Subcutaneous abdominal adipose tissue (tissue), 5 donors: Measurements from ENCODE around the gene ACP1.

Source experiments
- H3K27ac ChIP-seq: one replicate; pipeline ENCODE4 v1.7.0; 2013; ENCODE audit warnings: low read depth, mild to moderate bottlenecking, inconsistent platforms, low read length, moderate library complexity
- H3K27me3 ChIP-seq, 5 donors: one replicate each; pipeline ENCODE4 v1.7.0; 2013; ENCODE audit warnings: low read length in 5 of 5, inconsistent platforms in 1 of 5; ENCODE audit not compliant: control insufficient read depth in 5 of 5, insufficient read depth in 4 of 5
- H3K36me3 ChIP-seq, 5 donors: one replicate each; pipeline ENCODE4 v1.7.0; 2013; ENCODE audit warnings: low read length in 5 of 5; ENCODE audit not compliant: control insufficient read depth in 5 of 5, insufficient read depth in 5 of 5
- H3K4me1 ChIP-seq, 5 donors: one replicate each; pipeline ENCODE4 v1.7.0; 2013; ENCODE audit warnings: low read length in 5 of 5, mild to moderate bottlenecking in 3 of 5, moderate library complexity in 1 of 5; ENCODE audit not compliant: control insufficient read depth in 5 of 5, insufficient read depth in 5 of 5
- H3K4me3 ChIP-seq, 5 donors: one replicate each; pipeline ENCODE4 v1.7.0; 2013; ENCODE audit warnings: low read length in 5 of 5, low read depth in 1 of 5
- H3K9ac ChIP-seq, 5 donors: one replicate each; pipeline ENCODE4 v1.7.0; 2013; ENCODE audit warnings: low read length in 5 of 5, mild to moderate bottlenecking in 4 of 5, moderate library complexity in 3 of 5
- H3K9me3 ChIP-seq, 5 donors: one replicate each; pipeline ENCODE4 v1.7.0; 2013; ENCODE audit warnings: low read length in 5 of 5; ENCODE audit not compliant: control insufficient read depth in 5 of 5
- donor health status: healthy.
- donor health status: healthy.
- donor health status: healthy.
- donor health status: healthy.
- donor health status: healthy.

The ACP1 gene

DNA sequence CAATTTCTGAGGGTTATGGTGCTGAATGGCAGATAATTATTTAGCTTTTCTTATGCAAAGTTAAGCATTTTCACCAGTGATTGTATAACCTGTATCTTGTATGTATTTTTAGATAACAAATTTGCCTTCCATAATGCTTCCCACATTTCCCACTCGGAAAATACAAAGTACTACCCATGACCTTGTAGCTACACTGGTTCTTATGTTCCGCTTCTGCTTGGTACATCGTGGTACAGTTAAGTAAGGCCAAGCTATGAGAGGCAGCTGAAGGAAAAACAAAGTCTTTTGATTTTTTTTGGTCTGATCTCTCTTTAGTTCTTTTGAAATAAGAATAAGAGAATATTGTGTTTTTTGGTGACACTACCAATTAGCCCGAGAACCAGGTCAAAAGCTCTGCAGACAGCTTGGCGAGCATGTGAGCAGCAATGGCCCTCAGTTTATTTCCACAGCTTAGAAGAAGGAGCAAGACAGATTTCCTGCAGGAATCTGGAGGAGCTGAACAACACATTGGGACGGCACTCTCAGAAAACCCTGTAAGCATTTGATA is 27.7 kb upstream of the ACP1 start:
- no peak overlapping the region for H3K4me3 ChIP-seq
- H3K9me3 ChIP-seq: no peaks in the 10 kb centered on the region
- no peaks in the 10 kb centered on the region for H3K4me1 ChIP-seq
- no peaks in the 10 kb centered on the region for H3K27me3 ChIP-seq
- no peak overlapping the region for H3K9ac ChIP-seq
- no peak overlapping the region for H3K27ac ChIP-seq
- peaks cover 21 to 35% (median 26%) of the 10 kb centered on the region in 5 donors for H3K36me3 ChIP-seq

DNA sequence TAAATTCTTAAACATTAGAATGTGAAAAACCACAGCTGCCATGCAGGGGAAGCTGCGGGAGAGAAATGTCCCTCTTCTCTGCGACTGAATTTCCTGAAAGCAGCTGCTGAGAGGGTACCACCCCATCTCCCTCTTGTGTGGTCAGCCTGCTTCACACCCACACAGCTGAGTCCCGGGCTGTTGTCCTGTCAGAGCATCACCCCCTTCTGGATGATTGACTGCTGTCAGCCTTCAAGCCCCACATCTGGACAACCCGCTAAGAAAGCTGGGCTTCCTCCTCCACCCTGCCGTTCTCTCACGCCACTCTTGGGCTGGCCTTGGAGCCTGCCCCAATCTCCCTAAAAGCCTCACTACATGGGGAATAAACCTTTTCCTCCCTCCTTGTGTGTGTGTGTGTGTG is 26.9 kb upstream of the ACP1 start:
- no peaks in the 10 kb centered on the region for H3K4me1 ChIP-seq
- H3K9me3 ChIP-seq: peaks cover 0 to 6% (median 0%) of the 10 kb centered on the region in 5 donors
- H3K4me3 ChIP-seq: no peak overlapping the region
- H3K9ac ChIP-seq: no peak overlapping the region
- H3K36me3 ChIP-seq: peaks cover 22 to 37% (median 32%) of the 10 kb centered on the region in 5 donors
- H3K27me3 ChIP-seq: no peaks in the 10 kb centered on the region
- no peak overlapping the region for H3K27ac ChIP-seq

DNA sequence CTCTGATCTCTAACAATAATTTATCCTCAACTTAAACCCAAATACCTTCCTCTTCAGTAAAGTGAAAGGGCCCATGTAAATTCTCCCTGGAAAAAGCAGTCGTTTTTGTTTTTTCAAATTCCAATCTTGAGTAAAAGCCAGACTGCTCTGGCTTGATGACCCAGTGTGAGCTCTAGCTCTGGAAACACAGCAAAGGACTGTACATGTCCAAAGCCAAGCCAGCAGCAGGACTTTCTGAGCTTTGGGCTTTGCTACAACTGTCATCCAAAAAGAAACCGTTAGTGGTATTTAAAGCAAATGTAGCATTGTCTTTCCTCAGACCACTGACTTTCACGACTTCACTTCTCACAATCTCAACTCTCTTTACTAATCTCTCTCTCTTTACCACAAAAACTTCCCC is 26.3 kb upstream of the ACP1 start:
- Histone ChIP-seq H3K9ac (no peak overlapping the region), H3K27ac (no peak overlapping the region), H3K4me3 (no peak overlapping the region), H3K4me1 (no peaks in the 10 kb centered on the region), H3K9me3 (peaks cover 0 to 9% (median 0%) of the 10 kb centered on the region in 5 donors), H3K27me3 (no peaks in the 10 kb centered on the region), H3K36me3 (peaks cover 24 to 38% (median 33%) of the 10 kb centered on the region in 5 donors)

DNA sequence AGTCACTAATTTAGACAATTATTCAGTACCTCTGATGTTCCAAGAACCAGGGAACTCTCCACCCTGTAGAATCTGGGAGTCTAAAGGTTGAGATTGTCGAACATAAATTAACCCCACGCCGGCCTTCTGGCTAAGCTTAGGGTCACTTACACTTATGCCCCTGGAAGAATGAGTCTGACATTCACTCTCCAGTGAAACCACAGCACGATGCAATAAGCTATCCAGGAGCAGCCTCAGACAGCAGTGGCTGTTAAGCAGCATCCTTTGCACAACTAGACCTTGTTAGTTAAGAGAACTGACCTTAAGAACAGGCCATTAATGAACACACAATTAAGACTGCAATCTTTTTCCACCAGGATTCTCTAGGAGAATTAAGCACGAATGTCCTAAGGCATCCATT is 25.9 kb upstream of the ACP1 start:
- Histone ChIP-seq H3K36me3 (peaks cover 27 to 38% (median 34%) of the 10 kb centered on the region in 5 donors), H3K9ac (no peak overlapping the region), H3K27ac (no peak overlapping the region), H3K4me1 (no peaks in the 10 kb centered on the region), H3K27me3 (no peaks in the 10 kb centered on the region), H3K9me3 (peaks cover 0 to 9% (median 0%) of the 10 kb centered on the region in 5 donors), H3K4me3 (no peak overlapping the region)

DNA sequence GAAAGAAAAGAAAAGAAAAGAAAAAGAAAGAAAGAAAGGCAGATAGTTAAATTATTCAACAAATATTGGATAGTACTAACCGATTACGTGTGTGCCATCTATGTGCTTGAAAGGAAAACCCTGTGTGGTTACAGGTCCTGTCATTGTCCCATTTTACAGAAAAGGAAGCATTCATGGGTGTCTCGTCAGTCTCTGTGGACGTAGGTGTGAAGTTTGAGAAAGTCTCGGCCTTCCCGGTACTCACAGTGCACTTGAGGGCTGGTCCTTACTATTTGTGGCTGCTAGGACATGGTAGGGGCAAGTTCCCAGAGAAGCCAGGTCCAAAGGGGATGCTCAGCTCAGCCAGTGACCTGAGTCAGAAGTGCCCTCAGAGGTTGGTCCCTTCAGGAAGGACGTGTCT is 20.2 kb upstream of the ACP1 start:
- Histone ChIP-seq H3K4me1 (no peaks in the 10 kb centered on the region), H3K27me3 (no peaks in the 10 kb centered on the region), H3K9me3 (peaks cover 0 to 9% (median 0%) of the 10 kb centered on the region in 5 donors), H3K4me3 (no peak overlapping the region), H3K36me3 (peaks cover 34 to 54% (median 43%) of the 10 kb centered on the region in 5 donors), H3K27ac (no peak overlapping the region), H3K9ac (no peak overlapping the region)

DNA sequence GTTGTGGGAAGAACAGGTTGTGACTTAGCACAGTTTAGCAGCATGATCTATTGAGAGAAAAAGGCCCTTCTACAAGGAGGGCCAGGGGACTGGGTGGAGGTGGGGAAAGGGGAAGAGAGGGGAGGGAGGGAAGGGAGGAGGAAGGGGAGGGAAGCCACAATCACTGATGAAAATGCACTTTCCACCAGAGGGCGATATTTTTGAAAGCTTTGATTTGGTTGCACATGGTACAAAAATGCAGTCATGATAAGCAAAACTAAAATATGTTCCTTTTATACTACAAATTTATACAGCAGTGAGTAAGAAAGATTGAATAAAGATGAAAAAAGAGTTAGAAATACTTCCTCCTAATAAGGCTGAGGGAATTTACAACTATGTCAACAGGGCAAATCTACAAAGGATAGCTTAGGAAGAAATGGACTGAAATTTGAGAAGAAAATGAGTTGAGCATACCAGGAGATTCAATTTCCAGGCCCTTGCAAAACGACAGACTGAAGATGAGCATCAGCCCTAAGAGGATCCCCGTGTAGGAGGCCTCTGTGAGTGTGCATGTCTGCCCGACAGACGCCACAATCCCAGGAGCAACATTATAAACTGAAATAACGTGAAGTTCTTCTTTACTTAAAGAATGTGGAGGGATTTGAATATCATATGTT is 18.1 kb upstream of the ACP1 start:
- Histone ChIP-seq H3K4me3 (no peak overlapping the region), H3K9me3 (peaks cover 0 to 9% (median 0%) of the 10 kb centered on the region in 5 donors), H3K27ac (no peak overlapping the region), H3K27me3 (no peaks in the 10 kb centered on the region), H3K9ac (no peak overlapping the region), H3K36me3 (peaks cover 29 to 54% (median 36%) of the 10 kb centered on the region in 5 donors), H3K4me1 (no peaks in the 10 kb centered on the region)

DNA sequence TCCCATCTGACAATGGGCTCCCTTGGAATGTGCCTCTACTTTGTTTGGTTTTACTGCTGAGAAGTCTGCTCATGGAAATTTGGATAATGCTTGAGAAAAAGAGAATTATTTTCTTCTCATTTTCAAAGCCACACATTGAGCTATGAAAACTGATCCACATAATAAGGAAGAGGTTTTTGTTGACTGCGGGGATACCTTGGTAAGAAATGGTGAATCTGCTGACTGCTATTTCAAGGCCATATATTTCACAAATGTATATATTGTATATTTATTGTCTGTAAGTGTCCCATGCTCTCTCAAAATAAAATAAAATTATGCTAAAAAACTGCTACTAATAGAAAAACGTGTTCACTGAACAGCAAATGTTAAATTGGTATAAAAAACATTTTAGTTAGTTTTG is 16.0 kb upstream of the ACP1 start:
- peaks cover 12 to 46% (median 31%) of the 10 kb centered on the region in 5 donors for H3K36me3 ChIP-seq
- H3K9me3 ChIP-seq: no peaks in the 10 kb centered on the region
- no peaks in the 10 kb centered on the region for H3K27me3 ChIP-seq

DNA sequence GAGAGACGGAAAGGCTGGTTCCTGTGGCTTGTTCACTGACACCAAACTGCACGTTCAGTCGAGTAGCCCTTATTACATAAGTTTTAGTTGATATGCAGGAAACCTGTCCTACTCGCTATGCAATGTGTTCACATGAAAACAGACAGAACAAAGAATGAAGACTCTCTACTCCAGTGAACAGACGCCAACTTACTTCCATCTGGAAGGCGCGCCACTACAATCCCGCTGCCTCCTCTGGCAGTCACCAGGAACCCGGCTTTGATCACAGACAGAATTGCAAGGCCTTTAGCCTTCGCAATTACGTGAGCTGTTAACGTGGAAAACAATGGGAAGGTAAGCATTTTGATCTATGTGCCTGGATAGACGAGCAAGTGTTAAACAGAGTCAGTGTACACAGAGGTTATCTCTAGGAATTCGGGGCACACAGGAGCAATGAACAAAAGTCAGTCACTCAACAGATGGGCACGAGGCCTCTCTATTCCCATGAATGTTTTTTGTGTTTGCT is 15.2 kb upstream of the ACP1 start:
- H3K27me3 ChIP-seq: no peaks in the 10 kb centered on the region
- no peak overlapping the region for H3K27ac ChIP-seq
- peaks cover 0 to 3% (median 0%) of the 10 kb centered on the region in 5 donors for H3K9me3 ChIP-seq
- H3K4me3 ChIP-seq: no peak overlapping the region
- H3K4me1 ChIP-seq: no peaks in the 10 kb centered on the region
- H3K9ac ChIP-seq: no peak overlapping the region
- peaks cover 11 to 40% (median 27%) of the 10 kb centered on the region in 5 donors for H3K36me3 ChIP-seq

More for the DNA sequence above, 16.0 kb upstream of the ACP1 start:
- H3K4me3 ChIP-seq: no peak overlapping the region
- no peaks in the 10 kb centered on the region for H3K4me1 ChIP-seq
- no peak overlapping the region for H3K27ac ChIP-seq
- no peak overlapping the region for H3K9ac ChIP-seq

DNA sequence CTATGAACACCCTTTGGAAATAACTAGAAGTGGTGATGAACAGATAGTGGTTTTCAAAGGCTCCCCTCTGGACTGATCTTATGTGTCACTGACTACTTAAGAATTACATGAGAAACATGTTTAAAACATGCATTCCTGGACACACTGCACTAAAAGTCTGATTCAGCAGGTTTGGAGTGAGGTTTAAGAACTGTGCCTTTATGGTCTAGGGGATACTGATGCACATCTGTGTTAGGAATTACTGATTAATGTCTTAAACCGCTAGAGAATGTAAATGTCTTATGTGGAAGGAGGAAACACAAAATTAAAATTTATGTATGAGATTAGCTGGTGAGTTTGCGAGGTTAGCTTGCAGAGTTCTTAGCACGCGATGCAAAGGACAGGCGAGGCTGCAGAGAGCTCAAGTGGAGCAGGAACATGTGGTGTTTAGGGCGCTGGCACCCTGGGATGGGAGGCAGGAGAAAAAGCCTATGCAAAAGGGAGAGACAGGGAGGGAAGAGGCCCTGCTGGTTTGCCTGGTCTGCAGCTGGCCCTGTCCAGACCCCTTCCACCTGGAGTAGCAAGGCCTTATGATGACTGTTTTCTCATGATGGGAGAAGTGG is 12.6 kb upstream of the ACP1 start:
- Histone ChIP-seq H3K27me3 (no peaks in the 10 kb centered on the region), H3K9me3 (peaks cover 0 to 4% (median 0%) of the 10 kb centered on the region in 5 donors), H3K36me3 (peaks cover 9 to 31% (median 18%) of the 10 kb centered on the region in 5 donors), H3K4me3 (no peak overlapping the region), H3K27ac (no peak overlapping the region), H3K4me1 (no peaks in the 10 kb centered on the region), H3K9ac (no peak overlapping the region)

DNA sequence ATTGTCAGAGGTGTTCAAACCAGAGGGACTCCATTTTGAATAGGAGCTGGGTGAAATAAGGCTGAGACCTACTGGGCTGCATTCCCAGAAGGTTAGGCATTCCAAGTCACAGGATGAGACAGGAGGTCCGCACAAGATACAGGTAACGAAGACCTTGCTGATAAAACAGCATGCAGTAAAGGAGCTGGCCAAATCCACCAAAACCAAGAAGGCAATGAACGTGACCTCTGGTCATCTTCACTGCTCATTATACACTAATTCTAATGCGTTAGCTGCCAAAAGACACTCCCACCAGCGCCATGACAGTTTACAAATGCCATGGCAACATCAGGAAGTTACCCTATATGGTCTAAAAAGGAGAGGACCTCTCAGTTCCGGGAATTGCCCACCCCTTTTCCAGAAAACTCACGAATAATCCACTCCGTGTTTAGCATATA is 11.5 kb upstream of the ACP1 start:
- Histone ChIP-seq H3K27ac (no peak overlapping the region), H3K4me1 (no peaks in the 10 kb centered on the region), H3K36me3 (peaks cover 7 to 26% (median 16%) of the 10 kb centered on the region in 5 donors), H3K27me3 (no peaks in the 10 kb centered on the region), H3K9me3 (peaks cover 0 to 13% (median 9%) of the 10 kb centered on the region in 5 donors), H3K4me3 (no peak overlapping the region), H3K9ac (no peak overlapping the region)
